Measurements from ENCODE around the gene COL1A2.

COL1A2 gene

GRCh38 chr7:94384315-94384714 lies 10.4 kb upstream of the COL1A2 start:
- DNase-seq, result no peak

- DNase-seq, result no peak
Observed at GRCh38 chr7:94386416-94386815, 8.3 kb upstream of the COL1A2 start.

GRCh38 chr7:94388540-94388939 lies 6.2 kb upstream of the COL1A2 start:
- DNase-seq, result no peak

GRCh38 chr7:94389381-94389780 lies 5.3 kb upstream of the COL1A2 start:
- no peak for DNase-seq

- peak; percentile 61 for DNase-seq
Observed at GRCh38 chr7:94391726-94392392, 2.8 kb upstream of the COL1A2 start.

- no peak for DNase-seq
Observed at GRCh38 chr7:94392393-94392786, 2.3 kb upstream of the COL1A2 start.

- DNase-seq, result peak; percentile 74
Observed at GRCh38 chr7:94393246-94394108, 1.2 kb upstream of the COL1A2 start.

- peak; percentile 77 for DNase-seq
Observed at GRCh38 chr7:94394109-94394436, 622 bp upstream of the COL1A2 start.

- DNase-seq, result peak; percentile 93
Observed at GRCh38 chr7:94395141-94396036, 694 bp downstream of the COL1A2 start.

- DNase-seq, result peak; percentile 71
Observed at GRCh38 chr7:94396037-94396431, 1.3 kb downstream of the COL1A2 start.

- no peak for DNase-seq
Observed at GRCh38 chr7:94396596-94396995, 1.9 kb downstream of the COL1A2 start.

- no peak for DNase-seq
Observed at GRCh38 chr7:94397722-94398121, 3.0 kb downstream of the COL1A2 start.

- DNase-seq, result no peak
Observed at GRCh38 chr7:94398841-94399240, 4.1 kb downstream of the COL1A2 start.

- no peak for DNase-seq
Observed at GRCh38 chr7:94400022-94400421, 5.3 kb downstream of the COL1A2 start.

GRCh38 chr7:94400643-94401427 lies 6.1 kb downstream of the COL1A2 start:
- no peak for DNase-seq

- no peak for DNase-seq
Observed at GRCh38 chr7:94401428-94401814, 6.7 kb downstream of the COL1A2 start.

- DNase-seq, result no peak
Observed at GRCh38 chr7:94403546-94403945, 8.9 kb downstream of the COL1A2 start.

- no peak for DNase-seq
Observed at GRCh38 chr7:94405506-94405905, 10.8 kb downstream of the COL1A2 start.

- no peak for DNase-seq
Observed at GRCh38 chr7:94406696-94407095, 12.0 kb downstream of the COL1A2 start.

- DNase-seq, result no peak
Observed at GRCh38 chr7:94409200-94409948, 14.7 kb downstream of the COL1A2 start.

- peak; percentile 40 for DNase-seq
Observed at GRCh38 chr7:94410413-94411187, 15.9 kb downstream of the COL1A2 start.

All from eye (tissue), 1 donor.